Measurements from ENCODE around the gene AGMO.

The AGMO gene

GRCh38 chr7:15323550-15323949 is 238.3 kb downstream of the AGMO start:
- no peak for TF ChIP-seq CTCF (IDR thresholded peaks at IDR 0.05; ENCODE audit: low read depth, low read length)
- DNase-seq (ENCODE audit: low read depth, low spot score): no peak
- H3K4me3 ChIP-seq (ENCODE audit: low read depth, low read length): no peak overlapping the region
- in situ Hi-C loops (cut with HindIII; ENCODE audit: low sequenced_read_pairs): no loop called here

GRCh38 chr7:15317215-15317614 is 244.6 kb downstream of the AGMO start:
- in situ Hi-C loops (cut with HindIII; ENCODE audit: low sequenced_read_pairs): no loop called here
- H3K4me3 ChIP-seq (ENCODE audit: low read depth, low read length): no peak overlapping the region
- no peak for DNase-seq (ENCODE audit: low read depth, low spot score)
- no peak for TF ChIP-seq CTCF (IDR thresholded peaks at IDR 0.05; ENCODE audit: low read depth, low read length)

GRCh38 chr7:15315678-15316077 is 246.1 kb downstream of the AGMO start:
- H3K4me3 ChIP-seq (ENCODE audit: low read depth, low read length): no peak overlapping the region
- no peak for DNase-seq (ENCODE audit: low read depth, low spot score)
- no peak for TF ChIP-seq CTCF (IDR thresholded peaks at IDR 0.05; ENCODE audit: low read depth, low read length)
- in situ Hi-C loops (cut with HindIII; ENCODE audit: low sequenced_read_pairs): no loop called here

- no peak overlapping the region for H3K4me3 ChIP-seq (ENCODE audit: low read depth, low read length)
- no peak for DNase-seq (ENCODE audit: low read depth, low spot score)
- in situ Hi-C loops (cut with HindIII; ENCODE audit: low sequenced_read_pairs): no loop called here
- TF ChIP-seq CTCF (IDR thresholded peaks at IDR 0.05; ENCODE audit: low read depth, low read length): no peak
These were observed 246.9 kb downstream of the AGMO start for GRCh38 chr7:15314922-15315321.

- TF ChIP-seq CTCF (IDR thresholded peaks at IDR 0.05; ENCODE audit: low read depth, low read length): no peak
- in situ Hi-C loops (cut with HindIII; ENCODE audit: low sequenced_read_pairs): no loop called here
- H3K4me3 ChIP-seq (ENCODE audit: low read depth, low read length): no peak overlapping the region
- no peak for DNase-seq (ENCODE audit: low read depth, low spot score)
These were observed 248.5 kb downstream of the AGMO start for GRCh38 chr7:15313361-15313760.

GRCh38 chr7:15309872-15310271 is 251.9 kb downstream of the AGMO start:
- no peak for TF ChIP-seq CTCF (IDR thresholded peaks at IDR 0.05; ENCODE audit: low read depth, low read length)

GRCh38 chr7:15308821-15309220 is 253.0 kb downstream of the AGMO start:
- in situ Hi-C loops (cut with HindIII; ENCODE audit: low sequenced_read_pairs): no loop called here
- TF ChIP-seq CTCF (IDR thresholded peaks at IDR 0.05; ENCODE audit: low read depth, low read length): no peak
- H3K4me3 ChIP-seq (ENCODE audit: low read depth, low read length): no peak overlapping the region
- DNase-seq (ENCODE audit: low read depth, low spot score): no peak

More at GRCh38 chr7:15309872-15310271, 251.9 kb downstream of the AGMO start:
- no peak for DNase-seq (ENCODE audit: low read depth, low spot score)
- in situ Hi-C loops (cut with HindIII; ENCODE audit: low sequenced_read_pairs): no loop called here
- H3K4me3 ChIP-seq (ENCODE audit: low read depth, low read length): no peak overlapping the region
